ENCODE results near the gene INPP4B.

Gene INPP4B

DNA sequence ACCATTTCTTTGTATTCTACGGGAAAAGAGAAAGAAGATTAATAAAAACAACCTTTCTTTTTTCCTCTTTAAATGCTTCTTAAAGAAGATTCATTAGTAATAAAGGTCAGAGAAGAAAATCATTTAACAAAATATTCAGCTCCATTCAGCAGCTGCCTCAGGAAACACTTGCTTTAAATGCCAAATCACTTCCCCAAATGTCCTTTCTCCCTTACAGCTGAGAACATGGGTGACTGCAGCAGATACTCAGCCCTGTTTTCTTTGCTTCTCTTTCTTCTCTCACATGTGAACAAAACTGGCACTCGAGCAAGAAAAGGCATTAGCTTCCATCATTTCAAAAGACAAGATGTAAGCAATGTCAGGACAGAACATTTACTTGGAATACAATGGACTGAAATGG is 120.2 kb downstream of the INPP4B start:
- H4K20me1 ChIP-seq (ENCODE audit: insufficient read depth, low read length), result no peaks in the 10 kb centered on the region
- H3K36me3 ChIP-seq (replicated peaks; ENCODE audit: low read depth, low read length), result no peaks in the 10 kb centered on the region
- H3K9ac ChIP-seq (ENCODE audit: low read length), result no peak overlapping the region
- no peaks in the 10 kb centered on the region for H3K79me2 ChIP-seq (ENCODE audit: low read length)
- no peaks in the 10 kb centered on the region for H3K9me3 ChIP-seq (ENCODE audit: insufficient read depth, low read length)
- H3K4me2 ChIP-seq (ENCODE audit: low read length), result no peak overlapping the region
- H3K27ac ChIP-seq (ENCODE audit: low read length), result no peak overlapping the region
- TF ChIP-seq EZH2phosphoT487 (IDR thresholded peaks at IDR 0.05; ENCODE audit: low read depth), result no peak
- H3K4me3 ChIP-seq (ENCODE audit: low read length), result no peak overlapping the region
- no peaks in the 10 kb centered on the region for H3K4me1 ChIP-seq (ENCODE audit: low read length)
- no peak overlapping the region for H2AFZ ChIP-seq (ENCODE audit: low read depth, low read length)
- H3K27me3 ChIP-seq (ENCODE audit: low read depth, low read length), result no peaks in the 10 kb centered on the region

DNA sequence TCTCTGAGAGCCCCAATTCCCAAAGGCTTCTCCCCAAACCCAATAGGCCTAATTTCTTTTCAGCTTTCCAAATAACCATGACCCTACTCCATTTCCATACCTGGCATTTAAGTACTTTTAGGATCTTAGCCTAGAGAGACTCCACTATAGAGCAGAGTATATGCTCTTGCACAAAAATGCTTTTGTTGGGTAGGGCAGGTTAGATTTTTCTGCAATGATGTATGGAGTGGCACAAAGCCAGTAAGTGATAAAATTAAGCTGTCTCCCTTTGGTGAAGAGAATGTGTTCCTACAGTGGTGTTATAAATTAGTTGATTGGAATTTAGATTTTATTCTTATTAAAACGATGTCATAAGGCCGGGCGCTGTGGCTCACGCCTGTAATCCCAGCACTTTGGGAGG is 124.9 kb downstream of the INPP4B start:
- H3K27ac ChIP-seq (ENCODE audit: low read length), result no peak overlapping the region

DNA sequence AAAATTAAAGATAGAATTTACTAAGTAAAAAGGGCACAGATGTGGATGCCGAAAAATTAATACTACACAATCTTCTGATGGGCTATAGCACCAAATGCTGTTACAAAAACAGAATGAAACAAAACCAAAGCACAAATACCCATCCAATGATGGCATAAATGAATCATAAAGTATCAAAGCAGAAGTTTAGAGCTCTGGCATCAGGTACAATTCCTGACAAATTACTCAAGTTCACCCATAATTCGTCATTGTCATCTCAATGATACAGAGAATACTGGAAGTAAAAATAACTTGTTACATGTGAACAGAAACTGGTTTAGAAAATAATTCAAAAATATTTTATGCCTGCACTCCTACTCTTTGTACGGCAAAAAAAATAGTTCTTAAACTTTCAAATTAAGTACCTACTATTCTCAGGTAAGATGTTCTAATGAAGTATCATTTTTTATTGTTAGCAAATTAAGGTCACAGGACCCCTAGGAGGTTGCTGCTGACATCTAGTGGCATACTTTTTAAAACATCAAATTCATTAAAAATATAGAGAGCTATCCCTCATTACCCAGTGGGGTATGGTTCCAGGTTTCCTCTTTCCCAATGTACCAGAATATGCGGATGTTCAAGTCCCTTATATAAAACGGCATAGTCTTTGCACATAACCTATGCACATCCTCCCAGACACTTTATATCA is 126.1 kb downstream of the INPP4B start:
- no peak overlapping the region for H3K4me3 ChIP-seq (ENCODE audit: low read length)
- no peak overlapping the region for H3K9ac ChIP-seq (ENCODE audit: low read length)
- H3K27ac ChIP-seq (ENCODE audit: low read length), result no peak overlapping the region
- no peaks in the 10 kb centered on the region for H3K9me3 ChIP-seq (ENCODE audit: insufficient read depth, low read length)
- H3K4me2 ChIP-seq (ENCODE audit: low read length), result no peak overlapping the region
- H4K20me1 ChIP-seq (ENCODE audit: insufficient read depth, low read length), result no peaks in the 10 kb centered on the region
- no peaks in the 10 kb centered on the region for H3K36me3 ChIP-seq (replicated peaks; ENCODE audit: low read depth, low read length)
- H3K4me1 ChIP-seq (ENCODE audit: low read length), result no peaks in the 10 kb centered on the region
- H3K79me2 ChIP-seq (ENCODE audit: low read length), result no peaks in the 10 kb centered on the region
- H2AFZ ChIP-seq (ENCODE audit: low read depth, low read length), result no peak overlapping the region
- H3K27me3 ChIP-seq (ENCODE audit: low read depth, low read length), result no peaks in the 10 kb centered on the region
- TF ChIP-seq EZH2phosphoT487 (IDR thresholded peaks at IDR 0.05; ENCODE audit: low read depth), result no peak
- TF ChIP-seq, protein P1, sequence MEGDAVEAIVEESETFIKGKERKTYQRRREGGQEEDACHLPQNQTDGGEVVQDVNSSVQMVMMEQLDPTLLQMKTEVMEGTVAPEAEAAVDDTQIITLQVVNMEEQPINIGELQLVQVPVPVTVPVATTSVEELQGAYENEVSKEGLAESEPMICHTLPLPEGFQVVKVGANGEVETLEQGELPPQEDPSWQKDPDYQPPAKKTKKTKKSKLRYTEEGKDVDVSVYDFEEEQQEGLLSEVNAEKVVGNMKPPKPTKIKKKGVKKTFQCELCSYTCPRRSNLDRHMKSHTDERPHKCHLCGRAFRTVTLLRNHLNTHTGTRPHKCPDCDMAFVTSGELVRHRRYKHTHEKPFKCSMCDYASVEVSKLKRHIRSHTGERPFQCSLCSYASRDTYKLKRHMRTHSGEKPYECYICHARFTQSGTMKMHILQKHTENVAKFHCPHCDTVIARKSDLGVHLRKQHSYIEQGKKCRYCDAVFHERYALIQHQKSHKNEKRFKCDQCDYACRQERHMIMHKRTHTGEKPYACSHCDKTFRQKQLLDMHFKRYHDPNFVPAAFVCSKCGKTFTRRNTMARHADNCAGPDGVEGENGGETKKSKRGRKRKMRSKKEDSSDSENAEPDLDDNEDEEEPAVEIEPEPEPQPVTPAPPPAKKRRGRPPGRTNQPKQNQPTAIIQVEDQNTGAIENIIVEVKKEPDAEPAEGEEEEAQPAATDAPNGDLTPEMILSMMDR (IDR thresholded peaks at IDR 0.05; ENCODE audit: low read depth, low read length), result peak; percentile 92

More for the DNA sequence above, 124.9 kb downstream of the INPP4B start:
- no peaks in the 10 kb centered on the region for H3K36me3 ChIP-seq (replicated peaks; ENCODE audit: low read depth, low read length)
- no peaks in the 10 kb centered on the region for H3K27me3 ChIP-seq (ENCODE audit: low read depth, low read length)
- no peak overlapping the region for H3K4me3 ChIP-seq (ENCODE audit: low read length)
- no peak overlapping the region for H3K4me2 ChIP-seq (ENCODE audit: low read length)
- H2AFZ ChIP-seq (ENCODE audit: low read depth, low read length), result no peak overlapping the region
- H4K20me1 ChIP-seq (ENCODE audit: insufficient read depth, low read length), result no peaks in the 10 kb centered on the region
- H3K9me3 ChIP-seq (ENCODE audit: insufficient read depth, low read length), result no peaks in the 10 kb centered on the region
- H3K9ac ChIP-seq (ENCODE audit: low read length), result no peak overlapping the region
- no peaks in the 10 kb centered on the region for H3K79me2 ChIP-seq (ENCODE audit: low read length)
- no peaks in the 10 kb centered on the region for H3K4me1 ChIP-seq (ENCODE audit: low read length)
- TF ChIP-seq, protein P1 (IDR thresholded peaks at IDR 0.05; ENCODE audit: low read depth, low read length), result no peak
- no peak for TF ChIP-seq EZH2phosphoT487 (IDR thresholded peaks at IDR 0.05; ENCODE audit: low read depth)

DNA sequence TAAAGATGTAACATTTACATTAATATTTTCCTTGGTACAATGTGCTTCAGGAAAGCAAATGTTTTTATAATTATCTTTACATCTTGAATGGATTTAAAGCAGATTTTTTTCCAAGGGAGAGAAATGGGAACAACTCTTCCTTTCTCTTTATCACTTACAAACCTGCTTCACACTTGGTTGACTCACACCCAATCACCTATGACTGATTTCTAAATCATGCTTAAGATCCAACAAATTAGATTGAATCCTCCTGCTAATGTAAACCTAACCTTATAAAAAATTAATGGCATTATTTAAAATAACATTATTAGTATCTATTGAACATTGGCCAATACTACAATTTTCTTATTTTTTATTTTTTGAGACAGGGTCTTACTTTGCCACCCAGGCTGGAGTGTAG is 127.1 kb downstream of the INPP4B start:
- H2AFZ ChIP-seq (ENCODE audit: low read depth, low read length), result no peak overlapping the region
- H3K9me3 ChIP-seq (ENCODE audit: insufficient read depth, low read length), result no peaks in the 10 kb centered on the region
- no peak overlapping the region for H3K9ac ChIP-seq (ENCODE audit: low read length)
- H3K27ac ChIP-seq (ENCODE audit: low read length), result no peak overlapping the region
- TF ChIP-seq, protein P1 (IDR thresholded peaks at IDR 0.05; ENCODE audit: low read depth, low read length), result no peak
- no peak for TF ChIP-seq EZH2phosphoT487 (IDR thresholded peaks at IDR 0.05; ENCODE audit: low read depth)
- H3K4me2 ChIP-seq (ENCODE audit: low read length), result no peak overlapping the region
- no peaks in the 10 kb centered on the region for H3K79me2 ChIP-seq (ENCODE audit: low read length)
- no peaks in the 10 kb centered on the region for H3K4me1 ChIP-seq (ENCODE audit: low read length)
- no peaks in the 10 kb centered on the region for H4K20me1 ChIP-seq (ENCODE audit: insufficient read depth, low read length)
- H3K27me3 ChIP-seq (ENCODE audit: low read depth, low read length), result no peaks in the 10 kb centered on the region
- H3K36me3 ChIP-seq (replicated peaks; ENCODE audit: low read depth, low read length), result no peaks in the 10 kb centered on the region
- H3K4me3 ChIP-seq (ENCODE audit: low read length), result no peak overlapping the region
